Left lung (tissue), 10 donors: ENCODE results near the gene MICAL3. TPM values are rescaled to one million over a fixed set of nuclear protein-coding genes. Genes with fewer than 3 reads are reported as not detected.

Experiments
- ATAC-seq: fragments of 200-7000 bp; cut with Tn5 transposase; one replicate; pipeline ENCODE4 v1.9.1; 2020; ENCODE audit warnings: moderate library complexity
- DNase-seq, 4 donors: peaks; one replicate each; pipeline ENCODE4 v3.0.0-alpha.2; 2013 to 2020
- H3K27ac ChIP-seq, 2 donors: fragments of 200-600 bp; sonication (generic) in 1 of 2; one replicate each; pipeline versions ENCODE4 v1.5.0 to v1.8.0; 2020 to 2021
- H3K27me3 ChIP-seq, 2 donors: fragments of 200-600 bp; sonication (generic) in 1 of 2; one replicate each; pipeline versions ENCODE4 v1.5.0 to v1.8.0; 2020 to 2021
- H3K36me3 ChIP-seq, 2 donors: fragments of 200-600 bp; sonication (generic) in 1 of 2; one replicate each; pipeline versions ENCODE4 v1.5.0 to v1.8.0; 2020 to 2021
- H3K4me1 ChIP-seq, 2 donors: fragments of 200-600 bp; one replicate each; pipeline ENCODE4 v1.8.0; 2021
- H3K4me3 ChIP-seq, 2 donors: fragments of 200-600 bp; sonication (generic) in 1 of 2; one replicate each; pipeline versions ENCODE4 v1.5.0 to v1.8.0; 2020 to 2021; ENCODE audit warnings: mild to moderate bottlenecking in 1 of 2
- H3K9me3 ChIP-seq, 2 donors: fragments of 200-600 bp; sonication (generic) in 1 of 2; one replicate each; pipeline versions ENCODE4 v1.5.0 to v1.8.0; 2020 to 2021
- CTCF ChIP-seq, 2 donors: fragments of 200-600 bp; sonication (generic) in 1 of 2; IDR thresholded peaks; one replicate each; pipeline versions ENCODE4 v1.5.0 to v1.8.0; 2021; ENCODE audit warnings: antibody characterized with exemption in 2 of 2
- intact Hi-C, 2 donors: fragments of 100-400 bp; cut with DNase I; formaldehyde crosslinking; loops; one replicate each; pipeline versions ENCODE4 v1.11.2 to v1.14.2; 2022
- polyA plus RNA-seq, 6 donors: library from polyadenylated mRNA; unstranded; fragments of 120-200 nt; gene quantifications; one replicate each; pipeline ENCODE4 v1.2.1, GENCODE V29; 2013; ENCODE audit not compliant: insufficient read length in 6 of 6
- total RNA-seq, 2 donors: library from RNA; stranded (reverse); fragmentation: NEBNext Ultra II Directional; extraction: Animal tissue kit (Norgen Biotek cat#: 25700); gene quantifications; one replicate each; pipeline ENCODE4 v1.2.1, GENCODE V29; 2021
- donor health status: DM: no; HTN: yes; CAD: no.
- donor health status: DM: no; HTN: no; CAD: no.

The MICAL3 gene
- total and polyA plus RNA-seq, 8 donors, result 24.9 to 64.8 (median 56.2) TPM

DNA sequence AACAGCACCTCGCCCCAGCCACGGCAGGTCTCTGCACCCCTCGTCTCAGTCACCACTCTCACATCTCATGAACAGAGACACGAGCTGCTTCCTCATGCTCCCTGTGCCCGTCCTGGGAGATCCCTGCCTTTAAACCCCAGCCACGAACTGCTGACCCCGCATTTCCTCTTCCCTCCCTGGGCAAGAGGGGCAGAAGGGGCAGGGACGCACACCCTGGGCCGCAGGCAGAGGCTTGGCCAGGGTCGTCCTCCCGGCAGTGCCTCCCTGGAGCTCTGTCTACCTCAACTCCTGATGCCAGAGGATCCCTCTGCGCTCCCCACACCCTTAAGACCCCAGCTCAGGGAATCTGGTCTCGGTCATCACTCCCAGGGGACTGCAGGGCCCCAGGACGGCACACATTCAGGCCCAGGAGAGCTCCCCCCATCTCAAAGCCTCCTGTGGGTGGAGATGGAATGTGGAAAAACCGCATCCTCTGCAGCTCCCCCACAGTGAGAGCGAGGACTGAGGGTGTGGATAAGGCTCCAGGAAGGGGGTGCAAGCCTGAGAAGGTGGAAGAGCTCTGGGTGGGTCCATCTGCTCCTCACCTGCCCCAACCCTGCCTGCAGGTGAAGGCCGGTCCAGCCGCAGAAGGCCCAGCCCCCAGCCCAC lies 251.3 kb downstream of the MICAL3 start:
- Histone ChIP-seq H3K9me3 (no peaks in the 10 kb centered on the region), H3K4me1 (peaks cover 7 to 88% of the 10 kb centered on the region in 2 donors), H3K27me3 (no peaks in the 10 kb centered on the region), H3K36me3 (no peaks in the 10 kb centered on the region), H3K4me3 (peak overlapping the region; percentile 64 to 86), H3K27ac (peak overlapping the region in 1 of 2 donors; percentile 89)
- intact Hi-C loops, result loop anchor here in 1 of 2 donors (10.0 kb wide), 1 partner anchor 128 kb away; no protein-coding TSS in a partner anchor
- no peak for TF ChIP-seq CTCF (IDR thresholded peaks at IDR 0.05)
- peak in 1 of 4 donors; percentile 58 for DNase-seq
- ATAC-seq, result peak; percentile 26

GRCh38 chr22:17772249-17772957 lies 252.0 kb downstream of the MICAL3 start:
- ATAC-seq (no peak), DNase-seq (peak in 1 of 4 donors; percentile 77)
- no peaks in the 10 kb centered on the region for H3K9me3 ChIP-seq
- no peaks in the 10 kb centered on the region for H3K27me3 ChIP-seq
- intact Hi-C loops, result loop anchor here in 1 of 2 donors (10.0 kb wide), 1 partner anchor 128 kb away; no protein-coding TSS in a partner anchor
- TF ChIP-seq CTCF (IDR thresholded peaks at IDR 0.05), result no peak
- peak overlapping the region in 1 of 2 donors; percentile 86 for H3K4me3 ChIP-seq
- H3K4me1 ChIP-seq, result peaks cover 7 to 88% of the 10 kb centered on the region in 2 donors
- peak overlapping the region in 1 of 2 donors; percentile 89 for H3K27ac ChIP-seq
- no peaks in the 10 kb centered on the region for H3K36me3 ChIP-seq

- intact Hi-C loops, result loop anchor here in 1 of 2 donors (10.0 kb wide), 1 partner anchor 126 kb away; no protein-coding TSS in a partner anchor
- Histone ChIP-seq H3K9me3 (no peaks in the 10 kb centered on the region), H3K27me3 (no peaks in the 10 kb centered on the region), H3K4me1 (peaks cover 7 to 80% of the 10 kb centered on the region in 2 donors), H3K4me3 (no peak overlapping the region), H3K36me3 (no peaks in the 10 kb centered on the region), H3K27ac (peak overlapping the region in 1 of 2 donors; percentile 89)
- no peak for TF ChIP-seq CTCF (IDR thresholded peaks at IDR 0.05)
- DNase-seq (peak in 1 of 4 donors; percentile 76), ATAC-seq (no peak)
Measured at GRCh38 chr22:17770180-17771077, 253.9 kb downstream of the MICAL3 start.

- peaks cover 7 to 72% of the 10 kb centered on the region in 2 donors for H3K4me1 ChIP-seq
- TF ChIP-seq CTCF (IDR thresholded peaks at IDR 0.05), result no peak
- H3K4me3 ChIP-seq, result peak overlapping the region in 1 of 2 donors; percentile 3
- peak overlapping the region in 1 of 2 donors; percentile 89 for H3K27ac ChIP-seq
- ATAC-seq, result no peak
- intact Hi-C loops, result loop anchor here in 1 of 2 donors (10.0 kb wide), 1 partner anchor 125 kb away; no protein-coding TSS in a partner anchor
- no peaks in the 10 kb centered on the region for H3K36me3 ChIP-seq
- no peak for DNase-seq
- no peaks in the 10 kb centered on the region for H3K9me3 ChIP-seq
- no peaks in the 10 kb centered on the region for H3K27me3 ChIP-seq
Measured at GRCh38 chr22:17769716-17770082, 254.7 kb downstream of the MICAL3 start.
